Left renal pelvis (tissue), 4 donors: Measurements from ENCODE around the gene ATP1A2. TPM values are rescaled to one million over a fixed set of nuclear protein-coding genes. Genes with fewer than 3 reads are reported as not detected.

Experiments used
- DNase-seq, 4 donors: peaks; one replicate each; pipeline ENCODE4 v3.0.0-alpha.2; 2013; ENCODE audit warnings: low read depth in 4 of 4, low spot score in 3 of 4
- polyA plus RNA-seq, 4 donors: library from polyadenylated mRNA; unstranded; fragments of 120-200 nt; gene quantifications; one replicate each; pipeline ENCODE4 v1.2.1, GENCODE V29; 2013; ENCODE audit not compliant: insufficient read length in 4 of 4

Gene ATP1A2
- polyA plus RNA-seq, 4 donors: 5.0 to 5.7 (median 5.5) TPM

DNA sequence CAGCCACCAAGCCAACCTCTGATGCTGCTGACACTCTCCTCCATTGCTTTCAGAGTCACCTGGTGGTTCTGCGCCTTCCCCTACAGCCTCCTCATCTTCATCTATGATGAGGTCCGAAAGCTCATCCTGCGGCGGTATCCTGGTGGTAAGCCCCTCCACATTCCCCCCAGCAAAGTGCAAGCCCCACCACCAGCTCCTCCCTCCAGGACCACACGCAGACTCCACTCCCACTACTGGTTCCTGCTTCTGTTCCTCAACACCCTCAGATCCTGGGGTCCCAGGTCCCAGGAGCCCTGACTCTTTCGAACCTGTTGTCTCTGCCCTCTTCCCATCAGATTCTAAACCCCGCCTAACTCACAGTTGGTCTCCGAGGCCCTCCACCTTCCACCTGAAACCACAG, 24.3 kb downstream of the ATP1A2 start:
- no peak for DNase-seq

DNA sequence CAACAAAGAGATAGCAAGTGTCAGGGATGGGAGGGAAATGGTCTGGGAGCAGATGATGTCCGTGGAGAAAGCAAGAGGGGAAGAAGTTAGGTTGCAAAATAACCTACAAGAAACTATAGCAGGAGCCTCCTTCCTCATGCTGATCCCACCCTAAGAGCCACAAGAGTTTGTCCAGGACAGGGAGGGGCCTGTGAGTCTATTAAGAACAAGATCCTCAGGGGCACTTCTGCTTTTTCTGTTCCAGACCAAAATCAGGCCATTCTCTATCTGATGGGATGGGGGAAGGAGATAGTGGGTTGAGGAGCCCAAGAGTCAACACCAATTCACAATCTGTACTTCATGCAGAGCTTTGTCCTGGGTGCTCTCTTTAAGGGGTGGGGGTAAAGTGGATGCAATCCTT, 28.1 kb downstream of the ATP1A2 start:
- DNase-seq: no peak

DNA sequence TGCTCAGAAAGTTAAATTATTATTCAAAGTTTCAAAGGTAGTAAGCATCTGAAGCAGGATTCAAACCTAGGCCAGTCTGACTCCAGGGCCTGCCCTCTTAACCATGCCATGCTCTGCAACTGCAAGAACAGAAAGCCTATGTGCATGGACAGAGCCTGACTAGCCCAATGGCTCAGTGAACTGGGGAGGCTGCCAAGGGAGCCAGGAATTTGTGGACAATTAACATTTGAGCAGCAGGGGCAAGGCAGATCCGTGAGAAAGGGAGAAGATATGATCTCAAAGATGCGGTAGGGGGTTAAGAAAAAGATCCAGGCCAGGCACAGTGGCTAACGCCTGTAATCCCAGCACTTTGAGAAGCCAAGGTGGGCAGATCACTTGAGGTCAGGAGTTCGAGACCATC, 29.4 kb downstream of the ATP1A2 start:
- DNase-seq: no peak

DNA sequence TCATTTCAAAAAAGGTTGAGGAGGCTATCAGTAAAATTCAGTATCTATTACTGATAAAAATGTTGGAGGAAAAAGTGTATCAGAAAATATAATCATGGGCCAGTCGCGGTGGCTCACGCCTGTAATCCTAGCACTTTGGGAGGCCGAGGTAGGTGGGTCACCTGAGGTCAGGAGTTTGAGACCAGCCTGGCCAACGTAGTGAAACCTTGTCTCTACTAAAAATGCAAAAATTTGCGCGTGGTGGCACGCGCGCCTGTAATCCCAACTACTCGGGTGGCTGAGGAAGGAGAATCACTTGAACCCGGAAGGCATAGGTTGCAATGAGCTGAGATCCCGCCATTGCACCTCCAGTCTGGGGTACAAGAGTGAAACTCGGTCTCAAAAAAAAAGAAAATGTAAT, 30.5 kb downstream of the ATP1A2 start:
- no peak for DNase-seq

DNA sequence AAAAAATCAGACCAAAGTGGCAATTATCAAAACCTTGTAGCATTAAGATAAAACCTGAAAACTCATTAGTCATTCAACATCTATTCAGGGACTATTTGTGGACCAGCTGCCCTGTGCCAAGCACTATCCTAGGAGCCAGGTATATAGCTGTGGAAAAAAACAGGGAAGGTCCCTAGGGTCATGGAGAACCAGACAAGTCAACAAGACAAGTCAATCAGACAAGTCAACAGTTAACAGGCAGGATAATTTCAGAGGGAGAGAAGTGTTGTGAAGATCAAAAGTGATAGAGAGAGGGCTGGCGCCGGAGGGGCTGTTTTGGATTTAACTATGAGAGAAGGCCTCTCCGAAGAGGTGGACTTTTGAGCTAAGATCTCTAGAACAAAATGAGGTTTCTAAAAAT, 32.6 kb downstream of the ATP1A2 start:
- DNase-seq: no peak

DNA sequence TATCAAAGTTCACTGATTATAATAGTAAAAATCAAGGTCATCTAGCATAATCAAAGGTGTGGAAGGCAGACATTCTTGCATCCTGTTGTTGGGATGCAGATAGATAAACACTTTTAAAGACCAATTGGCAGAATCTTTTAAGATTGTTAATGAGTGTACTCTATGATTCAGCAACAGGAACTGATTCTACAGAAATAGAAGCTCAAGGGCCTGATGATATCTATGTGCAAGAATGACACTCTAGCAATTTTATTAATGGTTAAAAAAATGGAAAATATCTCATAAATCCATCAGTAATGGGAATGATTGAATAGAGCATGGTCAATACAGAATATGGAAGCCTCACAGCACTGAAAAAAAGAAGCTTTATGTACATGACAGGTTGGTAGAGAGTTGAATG, 33.7 kb downstream of the ATP1A2 start:
- DNase-seq: no peak

DNA sequence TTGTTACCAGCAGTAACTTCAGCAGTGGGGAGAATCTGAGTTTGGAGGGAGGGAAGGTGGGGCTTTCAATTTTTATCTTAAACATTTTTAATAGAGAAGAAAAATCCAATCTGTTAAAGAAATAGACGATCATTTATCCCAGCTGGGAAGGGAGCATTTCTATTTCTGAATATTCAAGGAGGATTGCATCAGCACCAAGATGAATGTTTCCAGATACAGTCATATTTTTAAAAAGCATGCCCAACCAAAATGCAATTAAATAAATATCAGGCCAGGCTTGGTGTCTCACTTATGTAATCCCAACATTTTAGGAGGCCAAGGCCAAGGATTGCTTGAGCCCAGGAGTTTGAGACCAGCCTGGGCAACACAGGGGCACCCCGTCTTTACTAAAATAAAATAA, 34.2 kb downstream of the ATP1A2 start:
- no peak for DNase-seq

DNA sequence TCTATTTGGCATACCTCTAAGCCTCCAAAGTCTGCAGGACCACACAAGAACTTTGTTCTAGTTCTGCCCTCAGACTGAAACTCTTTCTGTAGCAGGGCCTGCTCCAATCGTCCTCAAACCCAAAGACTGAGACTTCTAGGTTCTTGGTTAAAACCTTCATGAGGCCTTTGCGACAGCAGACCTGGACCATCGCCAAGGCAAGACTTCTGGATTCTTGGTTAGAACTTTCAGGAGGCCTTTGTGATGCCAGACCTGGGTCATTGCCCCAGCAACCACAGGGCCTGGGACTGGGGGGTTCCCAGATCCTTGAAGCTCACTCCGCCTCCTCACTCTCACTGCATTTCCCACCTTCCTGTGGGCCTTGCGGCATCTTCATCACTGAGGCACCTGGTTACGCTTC, 35.7 kb downstream of the ATP1A2 start, which contains the start of gene ATP1A4:
TSS of gene ATP1A4 (plus strand) at position 301 of the 400 bp plus-strand sequence. CDS start 438 bp downstream, outside the sequence.
- DNase-seq: no peak

DNA sequence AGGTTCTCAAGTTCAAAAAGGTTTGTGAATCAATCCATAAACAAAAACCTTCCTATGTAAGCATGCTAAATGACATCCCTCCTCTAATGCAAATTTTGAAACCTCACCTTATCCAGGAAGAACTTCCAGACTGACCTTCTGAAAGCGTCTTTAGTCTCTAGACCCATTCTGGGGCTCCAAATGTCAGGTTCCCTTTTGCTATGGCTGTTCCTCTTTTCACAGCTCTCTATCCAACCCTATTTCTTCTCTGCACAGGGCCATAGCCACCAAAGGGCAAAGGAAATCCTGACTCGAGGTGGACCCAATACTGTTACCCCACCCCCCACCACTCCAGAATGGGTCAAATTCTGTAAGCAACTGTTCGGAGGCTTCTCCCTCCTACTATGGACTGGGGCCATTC, 39.2 kb downstream of the ATP1A2 start:
- DNase-seq: no peak

DNA sequence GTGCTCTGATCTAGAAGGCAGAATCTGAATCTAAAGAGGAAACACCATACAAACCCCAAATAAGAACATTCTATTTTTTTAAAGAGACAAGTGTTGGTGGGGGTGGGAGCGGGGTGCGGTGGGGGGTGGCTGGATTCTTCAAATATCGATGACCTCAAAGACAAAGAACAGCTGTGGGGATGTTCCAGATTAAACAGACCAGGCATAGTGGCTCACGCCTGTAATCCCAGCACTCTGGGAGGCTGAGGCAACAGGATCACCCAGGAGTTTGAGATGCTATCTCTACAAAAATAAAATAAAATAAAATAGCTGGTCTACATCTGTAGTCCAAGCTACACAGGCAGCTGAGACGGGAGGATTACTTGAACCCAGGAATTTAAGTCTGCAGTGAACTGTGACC, 40.8 kb downstream of the ATP1A2 start:
- no peak for DNase-seq

DNA sequence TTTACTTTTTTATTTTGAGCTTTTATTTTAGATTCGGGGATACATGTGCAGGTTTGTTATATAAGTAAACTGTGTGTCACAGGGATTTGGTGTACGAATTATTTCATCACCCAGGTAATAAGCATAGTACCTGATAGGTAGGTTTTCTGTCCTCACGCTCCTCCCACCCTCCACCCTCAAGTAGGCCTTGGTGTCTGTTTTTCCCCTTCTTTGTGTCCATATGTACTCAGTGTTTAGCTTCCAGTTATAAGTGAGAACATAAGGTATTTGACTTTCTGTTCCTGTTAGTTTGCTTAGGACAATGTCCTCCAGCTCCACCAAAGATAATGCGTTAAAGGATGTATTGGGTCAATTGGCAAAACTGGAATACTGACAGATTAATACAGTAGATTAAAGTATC, 41.6 kb downstream of the ATP1A2 start:
- no peak for DNase-seq

DNA sequence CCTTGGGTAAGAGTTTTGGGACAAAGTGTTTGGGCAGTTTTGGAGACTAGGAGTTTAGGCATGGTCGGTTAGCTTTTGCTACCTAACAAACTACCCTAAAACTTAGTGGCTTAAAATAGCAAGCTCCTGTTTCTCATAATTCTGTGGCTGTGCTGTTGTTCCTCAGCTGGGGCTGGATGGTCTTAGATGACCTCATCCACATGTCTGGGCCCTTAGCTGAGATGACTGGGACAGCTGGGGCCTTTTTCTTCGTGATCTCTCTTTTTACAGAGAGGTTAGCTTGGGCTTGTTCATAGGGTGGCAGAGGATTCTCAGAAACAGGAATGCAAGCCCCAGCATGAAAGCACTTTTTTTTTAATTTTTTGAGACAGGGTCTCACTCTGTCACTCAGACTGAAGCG, 42.5 kb downstream of the ATP1A2 start:
- DNase-seq: no peak

DNA sequence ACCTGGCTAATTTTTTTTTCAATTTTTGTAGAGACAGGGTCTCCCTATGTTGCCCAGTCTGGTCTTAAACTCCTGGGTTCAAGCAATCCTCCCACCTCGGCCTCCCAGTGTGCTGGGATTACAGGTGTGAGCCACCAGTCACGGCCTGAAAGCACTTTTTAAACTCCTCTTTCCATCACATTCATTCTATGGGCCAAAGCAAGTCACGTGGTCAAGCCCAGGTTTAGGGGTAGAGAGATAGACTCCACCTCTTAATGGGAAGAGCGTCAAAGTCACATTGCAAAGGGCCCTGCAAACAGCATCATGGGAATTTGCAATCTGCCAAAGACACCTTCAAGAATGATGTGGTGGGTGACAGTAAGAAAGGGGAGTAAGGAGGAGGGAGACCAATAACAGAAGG, 43.0 kb downstream of the ATP1A2 start:
- no peak for DNase-seq

DNA sequence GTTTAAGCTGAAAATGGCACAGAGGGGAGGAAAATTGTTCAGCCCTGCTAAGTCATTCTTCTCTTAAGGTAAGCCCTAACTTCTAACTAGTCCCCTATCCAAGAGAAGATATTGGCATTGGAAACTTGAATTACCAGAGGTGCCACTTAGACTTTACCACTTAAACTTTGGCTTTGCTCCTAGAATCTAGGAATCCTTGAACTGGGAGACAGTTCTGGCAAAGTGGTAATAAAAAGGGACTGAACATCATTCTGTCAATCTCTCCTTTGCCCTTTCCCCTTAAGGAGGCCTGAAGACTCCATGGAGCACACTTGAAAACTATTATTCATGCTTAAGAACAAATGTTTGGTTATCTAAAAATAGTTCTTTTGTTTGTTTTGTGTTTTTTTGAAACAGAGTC, 44.3 kb downstream of the ATP1A2 start:
- no peak for DNase-seq

DNA sequence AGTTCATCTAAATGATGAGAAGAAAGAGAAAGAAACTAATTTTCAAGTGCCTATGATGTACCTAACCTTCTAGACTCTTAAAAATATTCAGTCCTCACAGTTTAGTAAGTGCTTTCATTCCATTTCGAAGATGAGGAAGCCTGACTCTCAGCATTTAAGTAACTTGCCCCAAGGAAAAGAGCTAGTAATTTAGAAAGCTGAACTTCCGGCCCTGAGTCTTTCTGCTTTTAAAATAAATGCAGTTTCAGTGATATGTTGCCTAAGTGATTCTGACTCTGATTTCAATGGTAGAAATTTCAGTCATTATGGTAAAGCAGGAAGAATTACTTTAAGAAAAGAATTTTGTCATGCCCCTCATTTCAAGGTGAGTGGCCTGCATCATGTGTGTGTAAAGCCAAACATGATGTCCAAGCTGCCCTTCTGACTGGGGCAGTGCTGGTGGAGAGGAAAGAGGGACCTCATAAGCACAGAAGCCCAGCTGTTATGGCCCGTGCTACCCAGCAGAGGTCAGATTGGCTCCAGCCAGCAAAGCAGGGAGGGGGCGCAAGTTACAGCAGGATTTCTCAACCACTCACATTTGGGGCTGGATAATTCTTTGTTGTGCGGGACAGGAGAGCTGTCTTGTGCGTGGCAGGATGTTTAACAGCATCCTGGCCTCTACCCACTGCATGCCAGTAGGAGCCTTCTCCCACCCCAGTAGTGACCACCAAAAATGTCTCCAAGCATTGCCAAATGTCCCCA, 46.6 kb downstream of the ATP1A2 start:
- DNase-seq: no peak

DNA sequence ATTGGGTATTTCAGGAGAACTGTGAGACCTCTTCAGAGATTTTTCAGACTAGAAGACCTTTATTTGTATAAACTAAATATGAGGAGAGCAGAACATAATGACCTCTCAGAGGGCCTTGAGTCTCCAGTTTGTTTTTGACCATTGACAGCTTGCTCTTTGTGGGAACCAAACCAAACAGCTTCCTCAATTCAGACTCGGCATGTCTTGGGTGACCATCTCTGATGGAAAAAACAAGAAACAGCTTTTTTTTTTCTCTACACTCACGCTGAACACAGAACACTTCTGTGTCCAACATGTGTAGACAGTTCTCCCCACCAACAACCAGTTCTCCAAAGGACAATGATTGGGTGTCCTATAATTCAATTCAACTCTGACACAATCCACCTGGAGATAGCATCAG, 47.4 kb downstream of the ATP1A2 start:
- DNase-seq: no peak

DNA sequence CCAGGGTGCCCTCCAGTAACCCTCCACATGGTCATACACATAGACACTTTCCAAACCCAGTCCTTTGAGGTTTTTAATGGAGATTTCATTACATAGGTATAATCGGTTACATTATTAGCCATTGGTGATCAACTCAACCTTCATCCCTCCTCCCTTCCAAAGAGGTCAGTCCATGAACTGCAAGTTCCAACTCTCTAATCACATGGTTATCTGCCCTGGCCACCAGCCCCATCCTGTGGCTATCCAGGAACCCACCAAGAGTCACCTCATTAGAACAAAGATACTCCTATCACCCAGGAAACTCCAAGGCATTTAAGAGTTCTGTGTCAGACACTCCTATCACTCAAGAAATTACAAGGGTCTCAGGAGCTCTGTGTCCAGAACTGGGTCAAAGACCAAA, 48.1 kb downstream of the ATP1A2 start:
- no peak for DNase-seq

DNA sequence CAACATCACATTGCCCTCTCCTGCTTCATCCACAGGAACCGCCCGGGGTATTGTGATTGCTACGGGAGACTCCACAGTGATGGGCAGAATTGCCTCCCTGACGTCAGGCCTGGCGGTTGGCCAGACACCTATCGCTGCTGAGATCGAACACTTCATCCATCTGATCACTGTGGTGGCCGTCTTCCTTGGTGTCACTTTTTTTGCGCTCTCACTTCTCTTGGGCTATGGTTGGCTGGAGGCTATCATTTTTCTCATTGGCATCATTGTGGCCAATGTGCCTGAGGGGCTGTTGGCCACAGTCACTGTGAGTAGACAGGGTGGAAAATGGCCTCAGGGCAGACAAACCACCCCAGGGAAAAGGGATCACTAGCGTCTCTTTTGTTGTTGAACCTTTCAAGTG, 48.6 kb downstream of the ATP1A2 start:
- no peak for DNase-seq

DNA sequence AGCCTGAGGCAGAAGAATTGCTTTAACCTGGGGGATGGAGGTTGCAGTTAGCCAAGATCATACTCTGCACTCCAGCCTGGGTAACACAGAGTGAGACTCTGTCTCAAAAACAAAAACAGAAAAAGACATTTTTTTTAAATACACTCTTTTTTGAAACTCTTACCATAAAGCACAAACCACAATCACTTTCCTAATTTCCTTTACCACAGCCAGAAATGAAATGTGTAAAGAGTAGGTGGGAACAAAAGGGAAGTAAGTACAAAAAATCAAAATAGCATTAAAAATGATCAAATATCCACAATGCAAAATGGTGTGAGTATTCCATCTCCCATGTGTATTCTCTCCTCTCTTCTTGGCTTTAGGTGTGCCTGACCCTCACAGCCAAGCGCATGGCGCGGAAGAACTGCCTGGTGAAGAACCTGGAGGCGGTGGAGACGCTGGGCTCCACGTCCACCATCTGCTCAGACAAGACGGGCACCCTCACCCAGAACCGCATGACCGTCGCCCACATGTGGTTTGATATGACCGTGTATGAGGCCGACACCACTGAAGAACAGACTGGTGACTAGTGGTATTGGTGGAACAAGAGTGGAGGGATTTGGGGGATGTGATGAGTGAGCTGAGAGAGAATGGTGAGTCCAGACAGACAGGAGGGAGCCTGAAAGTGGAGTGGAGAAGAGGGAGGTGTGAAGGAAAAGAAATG, 50.8 kb downstream of the ATP1A2 start:
- no peak for DNase-seq

DNA sequence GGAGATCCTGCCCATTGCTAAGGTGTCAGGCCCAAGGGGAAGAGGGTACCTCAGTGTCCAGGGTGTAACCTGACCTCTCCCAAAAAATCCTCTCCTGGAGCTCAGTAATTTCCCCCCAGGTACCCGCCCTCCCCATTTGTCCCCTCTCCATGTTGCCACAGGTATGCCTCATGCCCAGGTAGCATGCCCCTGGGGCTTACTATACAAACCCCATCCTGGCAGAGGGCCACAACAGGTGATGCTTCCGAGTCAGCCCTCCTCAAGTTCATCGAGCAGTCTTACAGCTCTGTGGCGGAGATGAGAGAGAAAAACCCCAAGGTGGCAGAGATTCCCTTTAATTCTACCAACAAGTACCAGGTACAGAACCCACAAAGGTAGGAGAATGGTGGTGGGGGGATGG, 51.5 kb downstream of the ATP1A2 start:
- DNase-seq: no peak

DNA sequence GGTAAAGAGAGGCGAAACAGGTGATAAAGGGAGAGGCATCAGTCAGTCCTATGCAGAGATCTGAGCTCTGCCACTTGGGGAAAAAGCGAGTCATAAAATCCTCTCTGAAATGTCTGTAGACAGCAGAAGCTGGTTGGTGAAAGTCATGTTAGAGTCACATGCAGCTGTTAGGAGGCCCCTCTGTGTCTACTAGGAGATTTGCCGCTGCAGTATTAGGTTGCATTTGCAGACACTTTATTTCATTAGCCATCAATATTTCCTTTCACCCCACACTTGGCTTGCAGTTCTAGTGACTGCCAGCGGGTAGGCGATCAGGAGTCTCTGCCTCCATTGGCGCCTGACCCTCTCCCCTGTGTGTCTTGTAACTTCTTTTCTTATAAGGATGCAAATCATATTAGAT, 52.0 kb downstream of the ATP1A2 start:
- no peak for DNase-seq

DNA sequence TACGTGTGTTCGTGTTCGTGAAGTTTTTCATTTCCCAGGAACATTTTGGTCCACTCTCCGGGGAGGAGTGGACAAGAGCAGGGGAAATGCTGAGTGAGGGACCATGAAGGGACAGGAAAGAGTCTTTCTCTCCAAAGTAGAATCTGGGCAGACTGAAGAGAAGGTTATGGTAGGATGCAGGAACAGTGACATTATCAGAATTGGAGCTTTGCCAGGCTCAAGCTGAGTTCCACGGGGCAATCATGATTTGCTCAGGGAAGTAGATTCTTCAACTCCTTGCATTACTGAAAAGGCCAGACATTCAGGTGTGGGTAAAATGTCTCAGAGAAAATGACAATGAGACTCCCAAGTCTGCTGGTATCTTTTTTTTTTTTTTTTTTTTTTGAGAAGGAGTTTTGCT, 52.5 kb downstream of the ATP1A2 start:
- DNase-seq: no peak
